Measurements from ENCODE around the gene NTPCR. TPM values are rescaled to one million over a fixed set of nuclear protein-coding genes. Genes with fewer than 3 reads are reported as not detected.
A peak's percentile ranks its signal among the peaks of the same experiment; 100 is the strongest.

NTPCR gene
- total RNA-seq, 3 donors from 2014 or later = 36.5 to 49.9 (median 46.4) TPM

- Histone ChIP-seq H3K9me3 (no peaks in the 10 kb centered on the region), H3K4me1 (ENCODE audit: low read depth) (no peaks in the 10 kb centered on the region), H3K36me3 (ENCODE audit: low read depth) (no peaks in the 10 kb centered on the region), H3K4me3 (no peak overlapping the region)
- no peak for ATAC-seq
- intact Hi-C loops (cut with DNase I, micrococcal nuclease) = no loop called here
- no peak for DNase-seq
- TF ChIP-seq CTCF (IDR thresholded peaks at IDR 0.05) = no peak
Observed at GRCh38 chr1:232940262-232940661, 10.1 kb upstream of the NTPCR start.

- ATAC-seq (no peak), DNase-seq (no peak)
- Histone ChIP-seq H3K4me1 (ENCODE audit: low read depth) (no peaks in the 10 kb centered on the region), H3K36me3 (ENCODE audit: low read depth) (no peaks in the 10 kb centered on the region), H3K9me3 (no peaks in the 10 kb centered on the region), H3K4me3 (no peak overlapping the region)
- intact Hi-C loops (cut with DNase I, micrococcal nuclease) = no loop called here
- TF ChIP-seq CTCF (IDR thresholded peaks at IDR 0.05) = no peak
Observed at GRCh38 chr1:232942413-232943294, 7.8 kb upstream of the NTPCR start.

GRCh38 chr1:232943679-232944252, 6.6 kb upstream of the NTPCR start:
- intact Hi-C loops (cut with DNase I, micrococcal nuclease) = no loop called here
- DNase-seq = no peak

GRCh38 chr1:232944347-232944746, 6.1 kb upstream of the NTPCR start:
- DNase-seq (no peak), ATAC-seq (no peak)
- intact Hi-C loops (cut with DNase I, micrococcal nuclease) = no loop called here
- H3K9me3 ChIP-seq = no peaks in the 10 kb centered on the region
- H3K4me3 ChIP-seq = no peak overlapping the region
- no peak for TF ChIP-seq CTCF (IDR thresholded peaks at IDR 0.05)
- H3K4me1 ChIP-seq (ENCODE audit: low read depth) = peaks cover under 1% of the 10 kb centered on the region
- H3K36me3 ChIP-seq (ENCODE audit: low read depth) = no peaks in the 10 kb centered on the region

More at GRCh38 chr1:232943679-232944252, 6.6 kb upstream of the NTPCR start:
- H3K9me3 ChIP-seq = no peaks in the 10 kb centered on the region
- H3K36me3 ChIP-seq (ENCODE audit: low read depth) = no peaks in the 10 kb centered on the region
- no peak for ATAC-seq
- no peak for TF ChIP-seq CTCF (IDR thresholded peaks at IDR 0.05)
- H3K4me1 ChIP-seq (ENCODE audit: low read depth) = no peaks in the 10 kb centered on the region
- H3K4me3 ChIP-seq = no peak overlapping the region

GRCh38 chr1:232949636-232950196, 695 bp upstream of the NTPCR start:
- no peak for DNase-seq
- Histone ChIP-seq H3K36me3 (ENCODE audit: low read depth) (no peaks in the 10 kb centered on the region), H3K4me3 (peak overlapping the region; percentile 82), H3K9me3 (no peaks in the 10 kb centered on the region), H3K4me1 (ENCODE audit: low read depth) (peaks cover 24% of the 10 kb centered on the region)
- no peak for ATAC-seq
- TF ChIP-seq CTCF (IDR thresholded peaks at IDR 0.05) = no peak
- intact Hi-C loops (cut with DNase I, micrococcal nuclease) = loop anchor here in 1 of 2 donors (5.0 kb wide), 1 partner anchor 312 kb away; no protein-coding TSS in a partner anchor

All from mucosa of descending colon (tissue), 3 donors.